Fibroblast of villous mesenchyme (primary cell): ENCODE measurements around the gene HTN3. TPM values are rescaled to one million over a fixed set of nuclear protein-coding genes. Genes with fewer than 3 reads are reported as not detected.
"Not testable (repeated sequence)": the region's sequence is repeated elsewhere in the genome, so short reads cannot be mapped to it uniquely, and the experiment has no call there.

Source experiments
- DNase-seq: peaks from one replicate; pipeline ENCODE4 v3.0.0-alpha.2; 2010; ENCODE audit warnings: low read depth
- H3K4me3 ChIP-seq: 2 replicates; pipeline ENCODE4 v1.5.1; 2011; ENCODE audit warnings: low read depth, mild to moderate bottlenecking, low read length
- CTCF ChIP-seq: IDR thresholded peaks from 2 replicates; pipeline ENCODE4 v1.5.1; 2012; ENCODE audit warnings: low read depth, mild to moderate bottlenecking, low read length; ENCODE audit not compliant: insufficient read depth
- total RNA-seq: library from RNA; depleted of rRNA; stranded (reverse); fragments of >200 nt; gene quantifications from 2 replicates; pipeline ENCODE4 v1.2.3, GENCODE V29; 2012

HTN3 gene
- total RNA-seq, 1 donor: not detected

- no peak for DNase-seq
- no peak for TF ChIP-seq CTCF
- H3K4me3 ChIP-seq: no peak overlapping the region
Observed at GRCh38 chr4:70041652-70042286, 13.5 kb downstream of the HTN3 start.

DNA sequence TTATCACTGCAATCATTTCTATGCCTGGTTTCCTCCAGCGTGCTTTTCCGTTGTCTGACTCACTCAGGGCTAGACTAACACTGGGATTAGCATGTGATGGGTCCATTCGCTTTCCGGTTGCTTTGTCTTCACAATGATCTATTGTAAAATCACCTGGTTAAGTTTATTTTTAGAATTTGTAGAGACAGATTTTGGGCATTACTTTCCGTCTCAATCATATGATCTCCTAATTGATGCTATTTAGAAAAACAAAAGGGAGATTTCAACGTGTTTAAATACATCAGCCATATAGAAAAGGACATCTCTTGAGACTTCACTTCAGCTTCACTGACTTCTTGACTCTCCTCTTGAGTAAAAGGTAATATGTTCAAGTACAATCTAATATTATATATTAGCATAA is 21.9 kb downstream of the HTN3 start, which contains the start of gene HTN1:
Gene HTN1 (plus strand): TSS at position 301 of the 400 bp plus-strand sequence. CDS start 2,639 bp downstream, outside the sequence.
- not testable (repeated sequence) for DNase-seq, H3K4me3 ChIP-seq

GRCh38 chr4:70056534-70056933 is 28.3 kb downstream of the HTN3 start:
- not testable (repeated sequence) for DNase-seq, H3K4me3 ChIP-seq

DNA sequence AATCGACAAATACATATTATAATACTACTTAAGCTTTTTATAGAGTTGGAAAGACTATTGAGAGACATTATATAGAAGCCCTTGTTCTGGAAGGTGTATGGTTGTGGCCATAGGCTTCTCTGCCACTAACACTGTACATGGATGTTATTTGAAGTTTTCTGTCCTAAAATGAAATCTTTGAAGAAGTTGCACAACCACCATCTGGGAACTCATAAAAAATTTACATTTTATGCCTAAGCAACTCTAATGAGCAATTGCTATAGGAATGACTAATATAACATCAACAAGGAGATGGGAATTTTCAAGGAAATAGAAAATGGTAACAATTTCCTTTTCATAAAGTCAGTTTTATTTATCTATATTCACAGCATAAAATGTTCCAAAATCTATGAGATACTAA is 29.4 kb downstream of the HTN3 start:
- DNase-seq: no peak
- no peak overlapping the region for H3K4me3 ChIP-seq
- no peak for TF ChIP-seq CTCF

GRCh38 chr4:70059149-70059548 is 30.9 kb downstream of the HTN3 start:
- no peak for DNase-seq
- TF ChIP-seq CTCF: no peak
- no peak overlapping the region for H3K4me3 ChIP-seq

DNA sequence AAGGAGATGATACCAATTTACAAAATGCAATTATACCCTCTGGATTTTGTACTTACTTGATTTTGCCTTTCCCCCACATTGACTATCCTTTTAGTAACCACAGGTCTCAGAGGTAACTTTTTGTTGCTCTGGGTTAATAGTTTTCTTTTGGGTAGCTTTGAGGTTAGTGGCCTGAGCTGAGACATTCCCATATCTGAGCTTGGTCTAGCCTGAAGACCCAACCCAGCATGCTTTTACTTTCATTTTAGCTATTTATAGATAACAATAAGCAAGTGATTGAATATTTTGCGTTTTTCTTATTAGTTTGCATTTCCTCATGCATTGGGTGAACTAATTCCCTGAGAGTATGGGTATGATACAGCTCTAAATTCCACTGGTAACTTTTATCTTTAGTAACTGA is 33.7 kb downstream of the HTN3 start:
- no peak for DNase-seq
- no peak overlapping the region for H3K4me3 ChIP-seq
- no peak for TF ChIP-seq CTCF

DNA sequence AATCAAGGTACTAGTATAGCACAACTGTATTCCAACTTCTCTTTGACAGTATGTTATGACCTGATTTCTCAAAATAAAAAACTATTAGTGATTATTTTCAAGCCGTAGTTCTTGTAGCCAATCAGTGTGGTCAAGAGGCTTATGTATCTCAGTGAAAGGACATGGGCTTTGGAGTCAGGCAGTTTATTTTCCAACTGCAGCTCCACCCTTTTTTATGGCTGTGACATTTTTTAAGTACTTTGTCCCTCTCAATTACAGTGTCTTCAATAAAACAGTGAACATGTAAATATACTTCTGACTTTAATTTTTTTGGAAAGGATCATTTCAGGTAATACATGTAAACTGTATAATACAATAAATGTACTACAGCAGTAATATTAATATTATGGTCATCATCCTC is 51.9 kb downstream of the HTN3 start:
- DNase-seq: no peak
- no peak for TF ChIP-seq CTCF
- H3K4me3 ChIP-seq: no peak overlapping the region

Other genes with a start within 250 kb of the HTN3 start
- under 0.01 and 0.97 TPM in 2 replicates for gene SULT1E1, start 168.3 kb upstream of the HTN3 start, total RNA-seq
- gene CSN1S1, start 97.4 kb upstream of the HTN3 start, total RNA-seq: not detected in 2 replicates
- not detected in 2 replicates for gene CSN2, start 62.7 kb upstream of the HTN3 start, total RNA-seq
- not detected in 2 replicates for gene STATH, start 32.5 kb upstream of the HTN3 start, total RNA-seq
- gene HTN1, start 22.0 kb downstream of the HTN3 start, total RNA-seq: under 0.01 TPM in 1 of 2 replicates, not detected in the other
- not detected in 2 replicates for gene PRR27, start 125.8 kb downstream of the HTN3 start, total RNA-seq
- not detected in 2 replicates for gene ODAM, start 167.3 kb downstream of the HTN3 start, total RNA-seq
- gene FDCSP, start 197.7 kb downstream of the HTN3 start, total RNA-seq: not detected in 2 replicates
- not detected in 2 replicates for gene CSN3, start 214.1 kb downstream of the HTN3 start, total RNA-seq